Measurements from ENCODE around the gene ZBTB46. TPM values are rescaled to one million over a fixed set of nuclear protein-coding genes. Genes with fewer than 3 reads are reported as not detected.

The ZBTB46 gene
- total and polyA plus RNA-seq, 4 donors: 0.79 to 12.1 (median 4.7) TPM

DNA sequence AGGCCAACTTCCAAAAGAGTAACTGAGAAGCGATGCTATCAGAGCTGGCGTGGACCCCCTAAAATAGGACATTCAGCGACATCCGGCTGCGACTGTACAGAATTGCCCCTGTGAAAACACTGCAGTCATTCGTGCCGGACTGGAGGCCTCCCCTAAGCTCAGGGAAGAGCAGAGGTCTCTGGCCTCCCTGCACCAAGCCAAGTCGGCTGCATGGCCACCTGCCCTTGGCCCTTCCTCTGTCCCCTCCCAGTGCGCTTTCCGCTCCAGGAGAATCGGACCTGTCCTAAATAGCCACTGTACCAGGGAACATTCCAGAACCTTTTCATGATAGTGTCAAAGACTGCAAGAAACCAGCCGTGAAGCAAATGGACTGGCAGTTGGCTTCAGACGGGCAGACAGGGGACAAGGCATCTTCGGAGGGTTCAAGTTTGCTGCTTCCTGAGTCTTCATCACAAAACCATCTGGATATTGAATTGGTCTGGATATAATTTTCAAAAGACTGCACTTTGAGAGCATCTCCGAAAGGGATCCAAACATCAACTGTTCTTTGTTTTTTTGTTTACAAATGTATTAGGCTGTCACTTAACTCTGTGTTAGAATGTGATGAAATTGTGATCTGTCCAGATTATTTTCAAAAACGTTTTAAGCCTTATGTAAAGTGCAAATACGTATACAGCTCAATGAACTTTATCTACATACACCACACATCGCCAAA is 75.0 kb downstream of the ZBTB46 start:
- Histone ChIP-seq H3K27ac (ENCODE audit: low read depth in 1 of 2, low read length in 2 of 2) (no peak overlapping the region), H3K9me3 (ENCODE audit: control insufficient read depth in 4 of 4, low read length in 3 of 4) (no peaks in the 10 kb centered on the region), H3K9ac (ENCODE audit: low read depth in 1 of 2, low read length in 2 of 2) (no peak overlapping the region), H3K36me3 (ENCODE audit: control insufficient read depth in 4 of 4, insufficient read depth in 3 of 4, low read depth in 1 of 4, low read length in 3 of 4) (no peaks in the 10 kb centered on the region), H3K4me3 (ENCODE audit: low read depth in 1 of 3, low read length in 3 of 3) (no peak overlapping the region), H3K27me3 (ENCODE audit: control insufficient read depth in 4 of 4, insufficient read depth in 4 of 4, low read length in 3 of 4) (no peaks in the 10 kb centered on the region), H3K4me1 (ENCODE audit: control insufficient read depth in 4 of 4, insufficient read depth in 4 of 4, low read length in 3 of 4) (no peaks in the 10 kb centered on the region)
- DNase-seq (ENCODE audit: low spot score): no peak
- 85% methylated on average over 18 of the region's 18 CpGs for WGBS
- TF ChIP-seq FOXA1 (IDR thresholded peaks at IDR 0.05) (no peak), GABPA (IDR thresholded peaks at IDR 0.05 in 1 of 2, conservative IDR thresholded peaks at IDR 0.05 in 1 of 2) (no peak), RXRA (IDR thresholded peaks at IDR 0.05) (no peak), TAF1 (conservative IDR thresholded peaks at IDR 0.05) (no peak)
- TF ChIP-seq, protein P1, sequence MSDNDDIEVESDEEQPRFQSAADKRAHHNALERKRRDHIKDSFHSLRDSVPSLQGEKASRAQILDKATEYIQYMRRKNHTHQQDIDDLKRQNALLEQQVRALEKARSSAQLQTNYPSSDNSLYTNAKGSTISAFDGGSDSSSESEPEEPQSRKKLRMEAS (IDR thresholded peaks at IDR 0.05): no peak

DNA sequence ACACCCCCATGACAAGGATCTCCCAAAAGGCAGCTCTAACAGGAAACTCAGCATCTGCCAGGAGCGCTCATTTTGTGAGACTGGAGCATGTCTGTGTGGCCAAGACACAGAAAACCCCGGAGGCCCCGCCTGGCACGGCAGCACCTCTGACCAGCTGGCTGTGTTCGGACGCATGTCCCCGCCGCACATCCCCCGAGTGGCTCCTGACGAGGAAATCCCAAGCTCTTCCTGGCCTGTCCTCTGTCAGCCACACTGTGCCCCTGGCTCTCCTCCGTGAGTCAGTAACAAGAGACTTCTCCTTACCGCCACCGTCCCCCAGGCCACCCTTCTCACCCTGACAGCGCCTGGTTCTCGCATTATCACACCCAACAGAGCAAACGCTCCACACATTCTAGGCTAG is 77.1 kb downstream of the ZBTB46 start:
- Histone ChIP-seq H3K9ac (ENCODE audit: low read depth in 1 of 2, low read length in 2 of 2) (no peak overlapping the region), H3K4me3 (ENCODE audit: low read depth in 1 of 3, low read length in 3 of 3) (no peak overlapping the region), H3K9me3 (ENCODE audit: control insufficient read depth in 4 of 4, low read length in 3 of 4) (no peaks in the 10 kb centered on the region), H3K27ac (ENCODE audit: low read depth in 1 of 2, low read length in 2 of 2) (no peak overlapping the region), H3K36me3 (ENCODE audit: control insufficient read depth in 4 of 4, insufficient read depth in 3 of 4, low read depth in 1 of 4, low read length in 3 of 4) (no peaks in the 10 kb centered on the region), H3K4me1 (ENCODE audit: control insufficient read depth in 4 of 4, insufficient read depth in 4 of 4, low read length in 3 of 4) (no peaks in the 10 kb centered on the region), H3K27me3 (ENCODE audit: control insufficient read depth in 4 of 4, insufficient read depth in 4 of 4, low read length in 3 of 4) (no peaks in the 10 kb centered on the region)
- 91% methylated on average over 16 of the region's 16 CpGs for WGBS
- TF ChIP-seq RAD21 (IDR thresholded peaks at IDR 0.05) (no peak), JUND (IDR thresholded peaks at IDR 0.05) (no peak), EGR1 (IDR thresholded peaks at IDR 0.05; ENCODE audit: low read depth in 2 of 2) (no peak), RXRA (IDR thresholded peaks at IDR 0.05) (no peak), TAF1 (conservative IDR thresholded peaks at IDR 0.05) (no peak)
- TF ChIP-seq, protein P2, sequence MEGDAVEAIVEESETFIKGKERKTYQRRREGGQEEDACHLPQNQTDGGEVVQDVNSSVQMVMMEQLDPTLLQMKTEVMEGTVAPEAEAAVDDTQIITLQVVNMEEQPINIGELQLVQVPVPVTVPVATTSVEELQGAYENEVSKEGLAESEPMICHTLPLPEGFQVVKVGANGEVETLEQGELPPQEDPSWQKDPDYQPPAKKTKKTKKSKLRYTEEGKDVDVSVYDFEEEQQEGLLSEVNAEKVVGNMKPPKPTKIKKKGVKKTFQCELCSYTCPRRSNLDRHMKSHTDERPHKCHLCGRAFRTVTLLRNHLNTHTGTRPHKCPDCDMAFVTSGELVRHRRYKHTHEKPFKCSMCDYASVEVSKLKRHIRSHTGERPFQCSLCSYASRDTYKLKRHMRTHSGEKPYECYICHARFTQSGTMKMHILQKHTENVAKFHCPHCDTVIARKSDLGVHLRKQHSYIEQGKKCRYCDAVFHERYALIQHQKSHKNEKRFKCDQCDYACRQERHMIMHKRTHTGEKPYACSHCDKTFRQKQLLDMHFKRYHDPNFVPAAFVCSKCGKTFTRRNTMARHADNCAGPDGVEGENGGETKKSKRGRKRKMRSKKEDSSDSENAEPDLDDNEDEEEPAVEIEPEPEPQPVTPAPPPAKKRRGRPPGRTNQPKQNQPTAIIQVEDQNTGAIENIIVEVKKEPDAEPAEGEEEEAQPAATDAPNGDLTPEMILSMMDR (IDR thresholded peaks at IDR 0.05; ENCODE audit: low read depth, low read length, missing input control): no peak
- DNase-seq (ENCODE audit: low spot score): no peak

DNA sequence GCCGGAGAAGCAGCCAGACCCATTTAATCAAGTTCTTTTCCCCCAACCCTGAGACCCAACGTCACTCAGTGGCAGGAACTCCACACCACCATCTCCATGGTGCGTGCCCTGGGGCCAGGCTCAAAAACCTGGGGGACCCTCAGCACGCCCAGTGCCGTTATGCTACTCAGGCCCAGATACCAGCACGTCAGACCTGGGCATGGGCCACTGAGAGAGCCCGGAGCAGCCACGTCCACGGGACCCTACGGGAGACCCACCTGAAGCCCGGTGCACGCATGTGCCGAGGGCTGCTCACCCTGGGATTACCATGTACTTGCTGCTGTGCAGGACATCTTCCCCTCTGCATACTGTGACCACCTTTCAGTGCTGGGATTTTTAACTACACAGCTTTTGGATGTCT is 77.7 kb downstream of the ZBTB46 start:
- Histone ChIP-seq H3K36me3 (ENCODE audit: control insufficient read depth in 4 of 4, insufficient read depth in 3 of 4, low read depth in 1 of 4, low read length in 3 of 4) (no peaks in the 10 kb centered on the region), H3K9me3 (ENCODE audit: control insufficient read depth in 4 of 4, low read length in 3 of 4) (no peaks in the 10 kb centered on the region), H3K4me3 (ENCODE audit: low read depth in 1 of 3, low read length in 3 of 3) (no peak overlapping the region), H3K9ac (ENCODE audit: low read depth in 1 of 2, low read length in 2 of 2) (no peak overlapping the region), H3K27me3 (ENCODE audit: control insufficient read depth in 4 of 4, insufficient read depth in 4 of 4, low read length in 3 of 4) (no peaks in the 10 kb centered on the region), H3K27ac (ENCODE audit: low read depth in 1 of 2, low read length in 2 of 2) (no peak overlapping the region), H3K4me1 (ENCODE audit: control insufficient read depth in 4 of 4, insufficient read depth in 4 of 4, low read length in 3 of 4) (no peaks in the 10 kb centered on the region)
- no peak for DNase-seq (ENCODE audit: low spot score)
- 94% methylated on average over 13 of the region's 13 CpGs for WGBS
- TF ChIP-seq, protein P3, sequence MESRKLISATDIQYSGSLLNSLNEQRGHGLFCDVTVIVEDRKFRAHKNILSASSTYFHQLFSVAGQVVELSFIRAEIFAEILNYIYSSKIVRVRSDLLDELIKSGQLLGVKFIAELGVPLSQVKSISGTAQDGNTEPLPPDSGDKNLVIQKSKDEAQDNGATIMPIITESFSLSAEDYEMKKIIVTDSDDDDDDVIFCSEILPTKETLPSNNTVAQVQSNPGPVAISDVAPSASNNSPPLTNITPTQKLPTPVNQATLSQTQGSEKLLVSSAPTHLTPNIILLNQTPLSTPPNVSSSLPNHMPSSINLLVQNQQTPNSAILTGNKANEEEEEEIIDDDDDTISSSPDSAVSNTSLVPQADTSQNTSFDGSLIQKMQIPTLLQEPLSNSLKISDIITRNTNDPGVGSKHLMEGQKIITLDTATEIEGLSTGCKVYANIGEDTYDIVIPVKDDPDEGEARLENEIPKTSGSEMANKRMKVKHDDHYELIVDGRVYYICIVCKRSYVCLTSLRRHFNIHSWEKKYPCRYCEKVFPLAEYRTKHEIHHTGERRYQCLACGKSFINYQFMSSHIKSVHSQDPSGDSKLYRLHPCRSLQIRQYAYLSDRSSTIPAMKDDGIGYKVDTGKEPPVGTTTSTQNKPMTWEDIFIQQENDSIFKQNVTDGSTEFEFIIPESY (IDR thresholded peaks at IDR 0.05): no peak
- TF ChIP-seq EGR1 (IDR thresholded peaks at IDR 0.05; ENCODE audit: low read depth in 2 of 2) (no peak), RAD21 (IDR thresholded peaks at IDR 0.05) (no peak), SP1 (IDR thresholded peaks at IDR 0.05) (no peak), FOXA2 (IDR thresholded peaks at IDR 0.05) (no peak), TAF1 (conservative IDR thresholded peaks at IDR 0.05) (no peak), RXRA (IDR thresholded peaks at IDR 0.05) (no peak), GABPA (IDR thresholded peaks at IDR 0.05 in 1 of 2, conservative IDR thresholded peaks at IDR 0.05 in 1 of 2) (no peak)
- TF ChIP-seq, protein P4, sequence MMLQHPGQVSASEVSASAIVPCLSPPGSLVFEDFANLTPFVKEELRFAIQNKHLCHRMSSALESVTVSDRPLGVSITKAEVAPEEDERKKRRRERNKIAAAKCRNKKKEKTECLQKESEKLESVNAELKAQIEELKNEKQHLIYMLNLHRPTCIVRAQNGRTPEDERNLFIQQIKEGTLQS (IDR thresholded peaks at IDR 0.05): no peak
